Spinal cord (tissue), 10 donors: ENCODE results near the gene QSER1. TPM values are rescaled to one million over a fixed set of nuclear protein-coding genes. Genes with fewer than 3 reads are reported as not detected.
"Not testable (repeated sequence)": the region's sequence is repeated elsewhere in the genome, so short reads cannot be mapped to it uniquely, and the experiment has no call there.

Experiments used
- DNase-seq, 6 donors: peaks; one replicate each; pipeline versions ENCODE4 v3.0.0 to v3.0.0-alpha.2; 2013 to 2015; ENCODE audit warnings: low spot score in 6 of 6, low read depth in 4 of 6
- H3K27ac ChIP-seq: one replicate; pipeline ENCODE4 v1.5.1; 2013; ENCODE audit warnings: low read depth, low read length, control low read depth
- H3K27me3 ChIP-seq: one replicate; pipeline ENCODE4 v1.6.1; 2013; ENCODE audit warnings: low read length; ENCODE audit not compliant: control insufficient read depth, insufficient read depth
- H3K36me3 ChIP-seq: one replicate; pipeline ENCODE4 v1.6.1; 2013; ENCODE audit warnings: low read length; ENCODE audit not compliant: control insufficient read depth, insufficient read depth
- H3K4me1 ChIP-seq: one replicate; pipeline ENCODE4 v1.6.1; 2013; ENCODE audit warnings: low read length; ENCODE audit not compliant: control insufficient read depth, insufficient read depth
- H3K4me3 ChIP-seq: one replicate; pipeline ENCODE4 v1.5.1; 2013; ENCODE audit warnings: low read depth, low read length, control low read depth
- H3K9me3 ChIP-seq: one replicate; pipeline ENCODE4 v1.6.1; 2013; ENCODE audit warnings: low read length; ENCODE audit not compliant: control insufficient read depth, insufficient read depth
- WGBS: methylation state at CpG from one replicate; pipeline ENCODE4 v1.1.5; 2013; ENCODE audit warnings: missing lambda C conversion rate; ENCODE audit not compliant: insufficient coverage; 5-methylcytosine and 5-hydroxymethylcytosine counted together
- polyA plus RNA-seq, 2 donors: library from polyadenylated mRNA; unstranded; fragments of 120-200 nt; gene quantifications; one replicate each; pipeline ENCODE4 v1.2.1, GENCODE V29; 2013; ENCODE audit not compliant: insufficient read length in 2 of 2
- total RNA-seq, 2 donors: library from RNA; depleted of rRNA in 1 of 2; stranded (reverse); fragments of 120-200 nt in 1 of 2; fragments of >200 nt in 1 of 2; gene quantifications; one replicate each; pipeline versions ENCODE4 v1.2.3 to v1.2.4, GENCODE V29; 2013 to 2014
- donor health status: healthy.

QSER1 gene
- total and polyA plus RNA-seq, 4 donors, result 19.6 to 55.4 (median 40.0) TPM

DNA sequence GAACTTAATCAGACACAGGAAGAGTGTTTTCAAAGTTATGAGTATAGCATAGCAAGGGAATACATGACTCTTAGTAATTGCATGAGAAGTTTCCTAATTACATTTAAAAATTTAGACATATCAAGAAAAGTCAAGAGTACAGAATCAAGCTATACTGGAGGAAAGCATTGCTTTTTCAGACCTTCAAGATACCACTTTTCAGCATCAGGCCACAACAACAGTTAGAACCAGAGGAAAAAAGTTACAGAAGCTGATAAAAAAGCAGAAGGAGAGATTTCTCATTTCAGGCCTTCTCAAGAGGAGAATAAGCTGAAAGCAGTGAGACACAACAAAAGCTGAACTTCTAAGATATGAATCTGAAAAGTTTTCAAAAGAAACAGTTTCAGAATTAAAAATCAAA, 28.1 kb upstream of the QSER1 start:
- no peaks in the 10 kb centered on the region for H3K4me1 ChIP-seq
- H3K4me3 ChIP-seq, result no peak overlapping the region
- H3K27me3 ChIP-seq, result no peaks in the 10 kb centered on the region
- H3K27ac ChIP-seq, result no peak overlapping the region
- no peak for DNase-seq
- no peaks in the 10 kb centered on the region for H3K9me3 ChIP-seq
- no peaks in the 10 kb centered on the region for H3K36me3 ChIP-seq

DNA sequence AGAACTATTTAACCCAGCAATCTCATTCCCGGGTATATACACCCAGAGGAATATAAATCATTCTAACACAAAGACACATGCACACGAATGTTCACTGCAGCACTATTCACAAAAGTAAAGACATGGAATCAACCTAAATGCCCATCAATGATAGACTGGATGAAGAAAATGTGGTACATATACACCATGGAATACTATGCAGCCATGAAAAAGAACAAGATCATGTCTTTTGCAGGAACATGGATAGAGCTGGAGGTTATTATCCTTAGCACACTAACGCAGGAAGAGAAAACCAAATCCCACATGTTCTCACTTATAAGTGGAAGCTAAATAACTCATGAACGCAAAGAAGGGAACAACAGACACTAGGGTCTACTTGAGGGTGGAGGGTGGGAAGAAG, 23.9 kb upstream of the QSER1 start:
- H3K4me1 ChIP-seq, H3K27me3 ChIP-seq, H3K27ac ChIP-seq, H3K4me3 ChIP-seq, H3K36me3 ChIP-seq, H3K9me3 ChIP-seq, DNase-seq: not testable (repeated sequence)
- WGBS, result no CpG with 5 or more reads among the region's 4 CpGs

DNA sequence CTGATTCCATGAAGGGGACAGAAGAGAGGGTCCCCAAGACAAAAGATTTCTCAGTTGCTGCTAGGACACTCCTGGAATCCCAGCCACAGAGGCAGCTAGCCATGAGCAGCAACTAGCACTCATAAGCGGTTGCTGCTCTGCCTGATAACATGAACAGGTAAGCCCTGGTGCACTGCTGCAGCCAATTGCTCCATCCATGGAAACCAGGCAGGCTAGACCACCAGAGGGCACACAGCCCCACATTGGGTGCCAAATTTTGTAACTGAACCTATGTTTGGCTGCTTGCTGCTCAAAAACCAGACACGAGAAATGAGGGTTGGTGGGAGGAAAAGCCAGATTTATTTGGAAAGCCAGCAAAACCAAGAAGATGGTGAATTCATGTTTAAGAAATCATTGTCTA, 21.9 kb upstream of the QSER1 start:
- Histone ChIP-seq H3K27ac (no peak overlapping the region), H3K9me3 (no peaks in the 10 kb centered on the region), H3K4me1 (no peaks in the 10 kb centered on the region), H3K4me3 (no peak overlapping the region), H3K27me3 (no peaks in the 10 kb centered on the region), H3K36me3 (no peaks in the 10 kb centered on the region)
- 69% methylated on average over 2 of the region's 2 CpGs for WGBS
- peak in 2 of 6 donors; percentile 8 to 11 for DNase-seq

DNA sequence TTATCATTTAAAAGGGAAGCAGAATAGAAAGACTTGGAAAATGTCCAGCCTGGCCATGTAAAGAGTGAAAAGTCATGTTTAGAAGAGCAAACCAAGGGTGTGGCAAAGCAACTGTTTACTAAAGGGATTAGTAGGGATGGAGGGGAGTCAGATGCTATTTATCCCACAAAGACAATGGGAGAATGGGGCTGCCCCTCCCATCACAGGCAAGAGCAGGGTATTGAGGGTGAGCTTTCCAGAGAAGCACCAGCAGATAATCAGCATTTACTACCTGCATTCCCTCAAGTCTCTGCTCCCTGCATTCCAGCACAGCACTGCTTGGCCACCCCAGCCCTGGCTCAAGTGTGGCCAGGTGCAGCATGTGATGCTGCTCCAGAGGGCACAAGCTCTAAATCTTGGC, 18.5 kb upstream of the QSER1 start:
- H3K4me1 ChIP-seq, result no peaks in the 10 kb centered on the region
- no peaks in the 10 kb centered on the region for H3K9me3 ChIP-seq
- no peaks in the 10 kb centered on the region for H3K36me3 ChIP-seq
- no peak for DNase-seq
- no peak overlapping the region for H3K27ac ChIP-seq
- no peak overlapping the region for H3K4me3 ChIP-seq
- H3K27me3 ChIP-seq, result no peaks in the 10 kb centered on the region

DNA sequence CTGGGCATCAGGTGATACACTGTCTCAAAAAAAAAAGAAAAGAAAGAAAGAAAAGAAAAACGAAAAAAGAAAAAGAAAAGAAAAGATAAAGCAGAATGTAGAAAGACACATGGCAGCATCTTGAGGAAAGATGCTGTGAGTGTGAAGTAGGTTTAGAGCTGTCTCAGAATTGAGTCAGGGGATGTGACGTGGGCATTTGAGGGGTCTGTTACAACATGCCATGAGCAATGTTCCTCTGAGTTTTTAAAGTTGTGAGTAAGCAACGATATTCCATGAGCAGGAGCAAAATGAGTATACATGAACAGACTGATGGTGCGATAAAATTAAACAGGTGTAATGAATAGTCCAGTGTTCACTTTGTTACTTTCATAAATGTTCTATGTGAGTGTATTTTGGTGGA, 11.3 kb upstream of the QSER1 start:
- H3K27me3 ChIP-seq, result no peaks in the 10 kb centered on the region
- DNase-seq, result no peak
- 63% methylated on average over 4 of the region's 4 CpGs for WGBS
- no peaks in the 10 kb centered on the region for H3K36me3 ChIP-seq
- no peaks in the 10 kb centered on the region for H3K9me3 ChIP-seq
- H3K27ac ChIP-seq, result no peak overlapping the region
- no peaks in the 10 kb centered on the region for H3K4me1 ChIP-seq
- H3K4me3 ChIP-seq, result no peak overlapping the region

DNA sequence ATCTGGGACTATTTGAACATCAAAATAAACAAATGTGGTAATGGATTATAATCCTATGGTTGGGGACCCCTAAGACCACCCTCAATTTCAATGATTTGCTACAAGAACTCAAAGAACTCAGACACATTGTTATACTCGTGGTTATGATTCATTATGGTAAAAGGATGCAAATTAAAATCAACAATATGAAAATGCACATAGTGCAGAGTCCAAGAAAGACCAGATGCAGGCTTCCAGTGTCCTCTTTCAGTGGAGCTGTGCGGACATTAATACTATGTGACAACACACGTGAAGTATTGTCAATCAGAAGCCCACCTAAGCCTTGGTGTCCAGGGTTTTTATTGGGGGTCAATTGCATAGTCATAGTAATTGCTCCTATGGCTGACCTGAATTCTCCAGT, 9.2 kb upstream of the QSER1 start:
- H3K4me3 ChIP-seq, result no peak overlapping the region
- no peaks in the 10 kb centered on the region for H3K4me1 ChIP-seq
- 100% methylated on average over 1 of the region's 3 CpGs for WGBS
- H3K27ac ChIP-seq, result no peak overlapping the region
- no peaks in the 10 kb centered on the region for H3K27me3 ChIP-seq
- no peak for DNase-seq
- H3K36me3 ChIP-seq, result no peaks in the 10 kb centered on the region
- no peaks in the 10 kb centered on the region for H3K9me3 ChIP-seq

DNA sequence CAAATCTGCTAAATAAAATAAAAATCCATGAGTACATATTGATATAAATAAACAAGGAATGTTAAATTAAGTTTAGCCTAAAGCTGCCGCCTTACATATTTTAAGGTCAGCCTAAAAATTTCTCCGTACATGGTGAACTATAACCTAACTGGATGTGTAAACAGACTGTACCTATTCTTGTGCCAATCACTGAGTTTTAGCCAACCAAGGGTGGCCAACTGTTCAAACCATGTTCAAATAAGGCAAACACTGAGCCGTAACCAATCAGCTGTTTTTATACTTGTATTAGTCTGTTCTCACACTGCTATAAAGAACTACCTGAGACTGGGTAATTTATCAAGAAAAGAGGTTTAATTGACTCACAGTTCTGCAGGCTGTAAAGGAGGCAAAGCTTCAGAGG, 8.6 kb upstream of the QSER1 start:
- no peaks in the 10 kb centered on the region for H3K36me3 ChIP-seq
- no peak overlapping the region for H3K4me3 ChIP-seq
- no peaks in the 10 kb centered on the region for H3K27me3 ChIP-seq
- no peaks in the 10 kb centered on the region for H3K4me1 ChIP-seq
- WGBS, result 100% methylated on average over 1 of the region's 3 CpGs
- no peak overlapping the region for H3K27ac ChIP-seq
- DNase-seq, result no peak
- no peaks in the 10 kb centered on the region for H3K9me3 ChIP-seq

DNA sequence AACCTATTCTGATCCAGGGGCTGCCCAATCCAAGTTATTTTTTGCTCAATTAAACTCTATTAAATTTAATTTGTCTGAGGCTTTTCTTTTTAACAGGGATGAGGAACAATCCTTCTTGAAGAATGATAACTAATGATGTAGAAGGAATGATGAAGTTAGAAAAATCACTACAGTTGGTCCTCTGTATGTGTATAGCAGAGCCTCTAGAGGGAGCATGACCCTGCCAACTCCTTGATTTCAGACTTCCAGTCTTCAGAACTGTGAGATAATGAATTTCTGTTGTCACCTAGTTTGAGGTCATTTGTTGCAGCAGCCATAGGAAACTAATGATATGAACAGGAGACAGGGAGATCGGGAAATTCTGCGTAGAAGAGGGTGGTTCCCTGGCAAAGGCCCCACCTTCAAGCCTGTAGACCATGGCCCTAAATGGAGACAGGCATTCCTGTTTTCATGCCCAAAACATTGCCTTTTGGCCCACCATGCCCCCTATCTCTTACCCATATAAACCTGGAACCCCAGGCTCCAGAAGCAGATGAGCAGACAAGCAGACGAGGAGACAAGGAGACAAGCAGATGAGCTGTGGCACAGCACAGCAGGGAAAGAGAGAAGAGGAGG, 7.7 kb upstream of the QSER1 start:
- peak in 1 of 6 donors; percentile 15 for DNase-seq
- H3K4me3 ChIP-seq, result no peak overlapping the region
- no peak overlapping the region for H3K27ac ChIP-seq
- H3K4me1 ChIP-seq, result no peaks in the 10 kb centered on the region
- H3K36me3 ChIP-seq, result no peaks in the 10 kb centered on the region
- no peaks in the 10 kb centered on the region for H3K27me3 ChIP-seq
- WGBS, result 100% methylated on average over 1 of the region's 3 CpGs
- no peaks in the 10 kb centered on the region for H3K9me3 ChIP-seq

DNA sequence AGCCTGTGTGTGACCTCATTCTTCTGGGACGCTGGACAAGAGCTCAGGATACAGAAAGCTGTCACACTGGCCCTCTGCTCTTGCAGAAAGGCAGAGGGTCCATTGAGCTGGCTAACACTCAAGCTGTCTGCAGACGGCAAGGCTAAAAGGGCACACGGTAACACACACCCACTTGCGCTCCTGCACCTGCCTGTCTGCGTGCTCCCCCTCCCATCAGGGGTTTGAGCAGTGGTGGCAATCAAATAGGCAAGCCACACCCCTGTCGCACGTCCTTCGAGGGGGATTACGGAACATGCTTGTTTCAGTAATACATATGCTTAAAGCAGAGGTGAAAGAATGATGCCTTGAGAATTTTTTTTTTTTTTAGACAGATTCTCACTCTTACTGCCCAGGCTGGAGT, 7.1 kb upstream of the QSER1 start:
- Histone ChIP-seq H3K36me3 (no peaks in the 10 kb centered on the region), H3K27ac (no peak overlapping the region), H3K27me3 (no peaks in the 10 kb centered on the region), H3K4me1 (no peaks in the 10 kb centered on the region), H3K4me3 (no peak overlapping the region), H3K9me3 (no peaks in the 10 kb centered on the region)
- DNase-seq, result no peak
- WGBS, result 71% methylated on average over 3 of the region's 9 CpGs

DNA sequence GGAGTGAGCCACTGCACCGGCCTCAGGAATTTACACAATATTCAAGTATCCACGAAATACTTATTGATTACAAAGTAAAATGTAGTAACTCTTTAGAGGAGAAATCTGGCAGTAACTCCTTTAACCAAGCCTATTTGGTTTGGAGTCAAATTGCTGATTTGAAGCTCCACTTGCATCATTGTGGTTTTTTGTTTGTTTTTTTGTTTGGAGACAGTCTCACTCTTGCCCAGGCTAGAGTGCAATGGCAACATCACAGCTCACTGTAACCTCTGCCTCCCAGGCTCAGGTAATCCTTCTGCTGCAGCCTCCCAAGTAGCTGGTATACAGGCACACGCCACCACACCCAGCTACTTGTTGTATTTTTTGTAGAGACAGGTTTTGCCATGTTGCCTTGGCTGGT, 6.4 kb upstream of the QSER1 start:
- no CpG with 5 or more reads among the region's 3 CpGs for WGBS
- Histone ChIP-seq H3K9me3 (no peaks in the 10 kb centered on the region), H3K36me3 (no peaks in the 10 kb centered on the region), H3K27ac (no peak overlapping the region), H3K4me3 (no peak overlapping the region), H3K4me1 (no peaks in the 10 kb centered on the region), H3K27me3 (no peaks in the 10 kb centered on the region)
- no peak for DNase-seq
